Parathyroid adenoma (tissue), 2 donors: ENCODE results near the gene SYNRG.

Experiments
- H2AFZ ChIP-seq: fragments of 300-600 bp; sonication (generic); one replicate; pipeline ENCODE4 v1.7.0; 2017; ENCODE audit warnings: antibody characterized with exemption, mild to moderate bottlenecking
- H3K27ac ChIP-seq: fragments of 300-600 bp; sonication (generic); one replicate; pipeline ENCODE4 v1.7.0; 2017
- H3K27me3 ChIP-seq: fragments of 300-600 bp; sonication (generic); one replicate; pipeline ENCODE4 v1.7.0; 2017; ENCODE audit warnings: low read length; ENCODE audit not compliant: control insufficient read depth, insufficient read depth
- H3K36me3 ChIP-seq: fragments of 300-600 bp; sonication (generic); one replicate; pipeline ENCODE4 v1.7.0; 2017; ENCODE audit warnings: low read length; ENCODE audit not compliant: control insufficient read depth, insufficient read depth
- H3K4me1 ChIP-seq: fragments of 300-600 bp; sonication (generic); one replicate; pipeline ENCODE4 v1.7.0; 2017; ENCODE audit warnings: control low read depth
- H3K4me2 ChIP-seq: fragments of 300-600 bp; sonication (generic); one replicate; pipeline ENCODE4 v1.7.0; 2017; ENCODE audit warnings: low read length
- H3K4me3 ChIP-seq: fragments of 300-600 bp; sonication (generic); one replicate; pipeline ENCODE4 v1.7.0; 2017; ENCODE audit warnings: low read depth, low read length
- H3K79me2 ChIP-seq: fragments of 300-600 bp; sonication (generic); one replicate; pipeline ENCODE4 v1.7.0; 2017; ENCODE audit warnings: control low read depth
- H3K9ac ChIP-seq: fragments of 300-600 bp; sonication (generic); one replicate; pipeline ENCODE4 v1.7.0; 2017; ENCODE audit warnings: mild to moderate bottlenecking
- H3K9me3 ChIP-seq: fragments of 300-600 bp; sonication (generic); one replicate; pipeline ENCODE4 v1.7.0; 2017; ENCODE audit warnings: low read length; ENCODE audit not compliant: control insufficient read depth
- CTCF ChIP-seq: fragments of 300-600 bp; sonication (generic); IDR thresholded peaks from one replicate; pipeline ENCODE4 v1.7.0; 2017; ENCODE audit warnings: antibody characterized with exemption, mild to moderate bottlenecking
- donor health status: primary hyperparathyroidism.

Gene SYNRG

GRCh38 chr17:37506678-37507077 is 102.5 kb downstream of the SYNRG start:
- Histone ChIP-seq H3K36me3 (no peaks in the 10 kb centered on the region), H3K27ac (no peak overlapping the region), H3K9me3 (no peaks in the 10 kb centered on the region), H3K9ac (no peak overlapping the region), H3K4me3 (no peak overlapping the region), H3K4me1 (no peaks in the 10 kb centered on the region), H3K4me2 (no peak overlapping the region), H2AFZ (no peak overlapping the region), H3K27me3 (no peaks in the 10 kb centered on the region), H3K79me2 (peaks cover 7% of the 10 kb centered on the region)
- TF ChIP-seq CTCF: no peak

GRCh38 chr17:37505333-37505732 is 103.9 kb downstream of the SYNRG start:
- Histone ChIP-seq H3K27ac (no peak overlapping the region), H3K9me3 (no peaks in the 10 kb centered on the region), H3K4me2 (no peak overlapping the region), H3K9ac (no peak overlapping the region), H3K79me2 (peaks cover 7% of the 10 kb centered on the region), H3K4me1 (no peaks in the 10 kb centered on the region), H3K36me3 (no peaks in the 10 kb centered on the region), H3K27me3 (no peaks in the 10 kb centered on the region), H3K4me3 (no peak overlapping the region), H2AFZ (no peak overlapping the region)
- TF ChIP-seq CTCF: no peak

- H3K36me3 ChIP-seq: no peaks in the 10 kb centered on the region
- H3K9me3 ChIP-seq: no peaks in the 10 kb centered on the region
Measured at GRCh38 chr17:37503148-37503547, 106.1 kb downstream of the SYNRG start.

GRCh38 chr17:37502009-37502936 is 106.9 kb downstream of the SYNRG start:
- Histone ChIP-seq H3K9ac (no peak overlapping the region), H3K4me1 (no peaks in the 10 kb centered on the region), H3K79me2 (peaks cover 3% of the 10 kb centered on the region), H3K36me3 (no peaks in the 10 kb centered on the region), H3K27me3 (no peaks in the 10 kb centered on the region), H3K4me3 (no peak overlapping the region), H2AFZ (no peak overlapping the region), H3K4me2 (no peak overlapping the region), H3K27ac (no peak overlapping the region), H3K9me3 (no peaks in the 10 kb centered on the region)
- TF ChIP-seq CTCF: no peak

More at GRCh38 chr17:37503148-37503547, 106.1 kb downstream of the SYNRG start:
- Histone ChIP-seq H2AFZ (no peak overlapping the region), H3K4me2 (no peak overlapping the region), H3K27me3 (no peaks in the 10 kb centered on the region), H3K9ac (no peak overlapping the region), H3K79me2 (peaks cover 4% of the 10 kb centered on the region), H3K4me3 (no peak overlapping the region), H3K4me1 (no peaks in the 10 kb centered on the region), H3K27ac (no peak overlapping the region)
- no peak for TF ChIP-seq CTCF

- no peak overlapping the region for H3K4me3 ChIP-seq
- no peak overlapping the region for H3K4me2 ChIP-seq
- no peaks in the 10 kb centered on the region for H3K36me3 ChIP-seq
- no peaks in the 10 kb centered on the region for H3K4me1 ChIP-seq
- H3K27me3 ChIP-seq: no peaks in the 10 kb centered on the region
- no peak overlapping the region for H3K27ac ChIP-seq
- no peak overlapping the region for H2AFZ ChIP-seq
- peaks cover 3% of the 10 kb centered on the region for H3K79me2 ChIP-seq
- H3K9me3 ChIP-seq: no peaks in the 10 kb centered on the region
- TF ChIP-seq CTCF: no peak
- H3K9ac ChIP-seq: no peak overlapping the region
Measured at GRCh38 chr17:37500378-37500777, 108.8 kb downstream of the SYNRG start.
